HG03280 (cell line): Measurements from ENCODE around the gene HPCA.

Source experiments
- ATAC-seq: cut with Tn5 transposase; IDR thresholded peaks from one replicate; pipeline ENCODE4 v1.9.1; 2021; ENCODE audit warnings: mild to moderate bottlenecking, moderate library complexity; ENCODE audit not compliant: unreplicated experiment

The HPCA gene

GRCh38 chr1:32886004-32886827 is at the start of gene HPCA:
HPCA (plus strand) TSS chr1:32886491; CDS start chr1:32888899, 2,408 bp downstream.
- ATAC-seq: no peak

- ATAC-seq: no peak
These were observed 37.8 kb upstream of the HPCA start for GRCh38 chr1:32848354-32849063.

- ATAC-seq: no peak
These were observed 30.3 kb upstream of the HPCA start for GRCh38 chr1:32855861-32856617.

GRCh38 chr1:32858136-32858535 is 28.2 kb upstream of the HPCA start:
- ATAC-seq: no peak

- no peak for ATAC-seq
These were observed 27.5 kb upstream of the HPCA start for GRCh38 chr1:32858791-32859190.

- ATAC-seq: no peak
These were observed 26.4 kb upstream of the HPCA start for GRCh38 chr1:32859915-32860314.

GRCh38 chr1:32860566-32860965 is 25.7 kb upstream of the HPCA start:
- ATAC-seq: no peak

- ATAC-seq: no peak
These were observed 24.2 kb upstream of the HPCA start for GRCh38 chr1:32861904-32862695.

GRCh38 chr1:32863218-32863880 is 22.9 kb upstream of the HPCA start:
- no peak for ATAC-seq

GRCh38 chr1:32863881-32864245 is 22.4 kb upstream of the HPCA start:
- ATAC-seq: no peak

- ATAC-seq: no peak
These were observed 21.8 kb upstream of the HPCA start for GRCh38 chr1:32864375-32865019.

GRCh38 chr1:32865639-32866405 is 20.5 kb upstream of the HPCA start:
- ATAC-seq: no peak

- ATAC-seq: no peak
These were observed 19.1 kb upstream of the HPCA start for GRCh38 chr1:32867151-32867550.

- no peak for ATAC-seq
These were observed 18.6 kb upstream of the HPCA start for GRCh38 chr1:32867671-32868070.

- ATAC-seq: no peak
These were observed 18.2 kb upstream of the HPCA start for GRCh38 chr1:32868085-32868484.

GRCh38 chr1:32868806-32869455 is 17.4 kb upstream of the HPCA start:
- no peak for ATAC-seq

GRCh38 chr1:32869923-32870614 is 16.2 kb upstream of the HPCA start:
- ATAC-seq: no peak
